Endodermal cell (in vitro differentiated cells): Measurements from ENCODE around the gene SPRED2. TPM values are rescaled to one million over a fixed set of nuclear protein-coding genes. Genes with fewer than 3 reads are reported as not detected.

ENCODE experiments used
- DNase-seq: peaks from one replicate; pipeline ENCODE4 v3.0.0-alpha.2; 2017
- H3K27ac ChIP-seq: 2 replicates; pipeline ENCODE4 v1.5.1; 2013; ENCODE audit warnings: mild to moderate bottlenecking, low read depth, low read length, moderate library complexity
- H3K27me3 ChIP-seq: 2 replicates; pipeline ENCODE4 v1.6.1; 2013; ENCODE audit warnings: mild to moderate bottlenecking, low read length, moderate library complexity; ENCODE audit not compliant: insufficient read depth, control insufficient read depth, poor library complexity, severe bottlenecking
- H3K36me3 ChIP-seq: 2 replicates; pipeline ENCODE4 v1.7.0; 2013; ENCODE audit warnings: mild to moderate bottlenecking, low read length, moderate library complexity; ENCODE audit not compliant: control insufficient read depth, insufficient read depth
- H3K4me1 ChIP-seq: one replicate; pipeline ENCODE4 v1.7.0; 2013; ENCODE audit warnings: low read length; ENCODE audit not compliant: control insufficient read depth, insufficient read depth
- H3K4me3 ChIP-seq: 2 replicates; pipeline ENCODE4 v1.5.1; 2013; ENCODE audit warnings: mild to moderate bottlenecking, low read length, moderate library complexity
- H3K9ac ChIP-seq: 2 replicates; pipeline ENCODE4 v1.6.1; 2013; ENCODE audit warnings: mild to moderate bottlenecking, low read length, moderate library complexity; ENCODE audit not compliant: poor library complexity, severe bottlenecking; ENCODE audit errors: extremely low read depth
- H3K9me3 ChIP-seq: 2 replicates; pipeline ENCODE4 v1.6.1; 2013; ENCODE audit warnings: mild to moderate bottlenecking, low read length, moderate library complexity; ENCODE audit not compliant: control insufficient read depth
- H3K27ac Mint-ChIP-seq: 2 replicates; pipeline ENCODE4 v1.8.0; 2020; ENCODE audit warnings: mixed read lengths
- H3K27me3 Mint-ChIP-seq: 2 replicates; pipeline ENCODE4 v1.8.0; 2021; ENCODE audit warnings: mild to moderate bottlenecking, mixed read lengths; ENCODE audit not compliant: insufficient read depth
- H3K36me3 Mint-ChIP-seq: 2 replicates; pipeline ENCODE4 v1.8.0; 2020; ENCODE audit warnings: low read depth, mixed read lengths
- H3K4me1 Mint-ChIP-seq: 2 replicates; pipeline ENCODE4 v1.8.0; 2020; ENCODE audit warnings: mixed read lengths
- H3K4me3 Mint-ChIP-seq: 2 replicates; pipeline ENCODE4 v1.8.0; 2020; ENCODE audit warnings: mild to moderate bottlenecking, moderate library complexity, mixed read lengths
- H3K9me3 Mint-ChIP-seq: 2 replicates; pipeline ENCODE4 v1.8.0; 2020; ENCODE audit warnings: mild to moderate bottlenecking, mixed read lengths
- WGBS, 2 experiments: methylation state at CpG; one replicate each; pipeline versions ENCODE4 v1.1.5 to v1.1.7; 2013; ENCODE audit warnings: missing lambda C conversion rate in 2 of 2, mixed read lengths in 1 of 2; ENCODE audit not compliant: insufficient coverage in 1 of 2, insufficient read length in 1 of 2; 5-methylcytosine and 5-hydroxymethylcytosine counted together
- total RNA-seq, 2 donors: library from RNA; stranded (reverse); fragmentation: NEBNext Ultra II Directional in 1 of 2; extraction: Animal tissue kit (Norgen Biotek cat#: 25700) in 1 of 2; gene quantifications; 2 replicates in 1 of 2; 3 replicates in 1 of 2; pipeline ENCODE4 v1.2.1, GENCODE V29; 2021
- TF ChIP-seq, protein P1 (sequence below): fragments of 200-600 bp; sonication (generic); conservative IDR thresholded peaks from 2 replicates; pipeline ENCODE4 v1.5.0; 2021; ENCODE audit warnings: antibody characterized with exemption, mild to moderate bottlenecking

Gene SPRED2
- total RNA-seq, 2 donors from 2014 or later, result 60.3 to 70.1 TPM

DNA sequence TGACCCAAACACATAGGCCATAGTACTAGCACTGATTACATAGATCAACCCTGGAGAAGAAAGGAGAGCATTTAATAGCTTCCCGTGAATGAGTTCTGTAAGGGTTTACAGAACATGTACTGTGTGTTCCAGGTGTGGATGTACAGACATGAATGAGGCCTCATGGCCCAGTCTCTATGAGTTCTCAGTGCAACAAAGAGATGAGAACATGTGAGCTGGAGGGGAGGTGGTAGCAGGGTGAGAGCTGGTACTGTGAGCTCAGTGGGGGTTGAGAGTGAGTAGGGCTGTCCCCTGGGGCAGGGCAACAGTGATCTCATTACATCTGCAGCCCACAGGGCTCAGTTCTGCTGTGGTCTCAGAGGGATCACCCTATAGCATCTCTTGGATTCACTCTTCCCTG, 42.6 kb upstream of the SPRED2 start:
- no peaks in the 10 kb centered on the region for H3K36me3 Mint-ChIP-seq
- 91% methylated on average over 1 of the region's 1 CpG; no CpG with 5 or more reads in 1 of the 2 experiments for WGBS, 2 experiments
- H3K4me3 Mint-ChIP-seq, result no peak overlapping the region
- no peaks in the 10 kb centered on the region for H3K9me3 Mint-ChIP-seq
- H3K4me1 Mint-ChIP-seq, result peaks cover 15% of the 10 kb centered on the region
- no peak overlapping the region for H3K27ac Mint-ChIP-seq
- no peak overlapping the region for H3K27ac ChIP-seq
- no peaks in the 10 kb centered on the region for H3K27me3 ChIP-seq
- H3K9ac ChIP-seq, result no peak overlapping the region
- H3K27me3 Mint-ChIP-seq, result peaks cover 8% of the 10 kb centered on the region
- TF ChIP-seq, protein P1, sequence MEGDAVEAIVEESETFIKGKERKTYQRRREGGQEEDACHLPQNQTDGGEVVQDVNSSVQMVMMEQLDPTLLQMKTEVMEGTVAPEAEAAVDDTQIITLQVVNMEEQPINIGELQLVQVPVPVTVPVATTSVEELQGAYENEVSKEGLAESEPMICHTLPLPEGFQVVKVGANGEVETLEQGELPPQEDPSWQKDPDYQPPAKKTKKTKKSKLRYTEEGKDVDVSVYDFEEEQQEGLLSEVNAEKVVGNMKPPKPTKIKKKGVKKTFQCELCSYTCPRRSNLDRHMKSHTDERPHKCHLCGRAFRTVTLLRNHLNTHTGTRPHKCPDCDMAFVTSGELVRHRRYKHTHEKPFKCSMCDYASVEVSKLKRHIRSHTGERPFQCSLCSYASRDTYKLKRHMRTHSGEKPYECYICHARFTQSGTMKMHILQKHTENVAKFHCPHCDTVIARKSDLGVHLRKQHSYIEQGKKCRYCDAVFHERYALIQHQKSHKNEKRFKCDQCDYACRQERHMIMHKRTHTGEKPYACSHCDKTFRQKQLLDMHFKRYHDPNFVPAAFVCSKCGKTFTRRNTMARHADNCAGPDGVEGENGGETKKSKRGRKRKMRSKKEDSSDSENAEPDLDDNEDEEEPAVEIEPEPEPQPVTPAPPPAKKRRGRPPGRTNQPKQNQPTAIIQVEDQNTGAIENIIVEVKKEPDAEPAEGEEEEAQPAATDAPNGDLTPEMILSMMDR, result no peak
- DNase-seq, result no peak
- H3K4me1 ChIP-seq, result no peaks in the 10 kb centered on the region
- H3K9me3 ChIP-seq, result peaks cover 14% of the 10 kb centered on the region
- no peaks in the 10 kb centered on the region for H3K36me3 ChIP-seq
- H3K4me3 ChIP-seq, result peak overlapping the region; percentile 5

DNA sequence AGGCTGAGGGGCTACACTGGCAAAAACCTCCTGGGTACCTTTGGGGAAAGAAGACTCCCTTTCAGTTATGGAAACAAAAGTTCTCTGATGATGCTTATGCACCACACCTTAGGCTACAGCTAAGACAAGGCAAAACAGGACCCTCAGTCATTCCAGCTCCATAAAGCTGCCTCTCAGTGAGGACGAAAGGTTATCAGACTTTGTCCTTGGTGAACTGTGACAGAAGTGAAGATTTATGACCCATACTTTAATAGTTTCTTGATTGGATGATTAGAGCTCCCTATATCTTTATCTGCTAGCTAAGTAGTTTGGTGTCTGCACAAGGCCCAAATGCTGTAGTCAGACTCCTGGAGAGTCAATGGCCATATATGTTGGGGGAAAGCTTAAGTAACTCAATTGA, 40.6 kb upstream of the SPRED2 start:
- no peak for DNase-seq
- Mint-ChIP-seq H3K27me3 (peaks cover 8% of the 10 kb centered on the region), H3K27ac (no peak overlapping the region), H3K9me3 (no peaks in the 10 kb centered on the region), H3K4me3 (no peak overlapping the region), H3K36me3 (no peaks in the 10 kb centered on the region), H3K4me1 (peaks cover 6% of the 10 kb centered on the region)
- WGBS, 2 experiments, result 95% methylated on average over 1 of the region's 1 CpG; no CpG with 5 or more reads in 1 of the 2 experiments
- no peaks in the 10 kb centered on the region for H3K4me1 ChIP-seq
- H3K9me3 ChIP-seq, result peaks cover 14% of the 10 kb centered on the region
- TF ChIP-seq, protein P1, result no peak
- H3K27me3 ChIP-seq, result no peaks in the 10 kb centered on the region
- no peak overlapping the region for H3K9ac ChIP-seq
- no peak overlapping the region for H3K4me3 ChIP-seq
- H3K36me3 ChIP-seq, result no peaks in the 10 kb centered on the region
- H3K27ac ChIP-seq, result no peak overlapping the region

DNA sequence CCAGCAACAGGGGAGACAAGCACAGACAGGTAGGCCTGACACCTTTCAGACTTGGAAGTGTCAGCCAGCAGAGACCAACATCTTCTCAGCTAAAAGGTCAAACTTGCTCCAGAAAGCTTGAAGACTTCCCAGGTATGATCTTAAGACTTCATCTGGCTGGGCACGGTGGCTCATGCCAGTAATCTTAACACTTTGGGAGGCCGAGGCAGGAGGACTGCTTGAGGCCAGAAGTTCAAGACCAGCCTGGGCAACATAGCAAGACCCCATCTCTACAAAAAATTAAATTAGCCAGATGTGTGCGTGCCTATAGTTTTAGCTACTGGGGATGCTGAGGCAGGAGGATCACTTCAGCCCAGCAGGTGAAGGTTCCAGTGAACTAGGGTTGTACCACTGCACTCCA, 39.0 kb upstream of the SPRED2 start:
- Histone ChIP-seq H3K36me3 (no peaks in the 10 kb centered on the region), H3K27me3 (no peaks in the 10 kb centered on the region), H3K9ac (no peak overlapping the region), H3K4me3 (no peak overlapping the region), H3K9me3 (peaks cover 14% of the 10 kb centered on the region), H3K4me1 (no peaks in the 10 kb centered on the region), H3K27ac (no peak overlapping the region)
- no peak for DNase-seq
- 94 to 100% methylated on average over 3 of the region's 3 CpGs for WGBS, 2 experiments
- no peak overlapping the region for H3K4me3 Mint-ChIP-seq
- no peaks in the 10 kb centered on the region for H3K4me1 Mint-ChIP-seq
- TF ChIP-seq, protein P1, result no peak
- no peaks in the 10 kb centered on the region for H3K36me3 Mint-ChIP-seq
- H3K27ac Mint-ChIP-seq, result no peak overlapping the region
- H3K9me3 Mint-ChIP-seq, result no peaks in the 10 kb centered on the region
- H3K27me3 Mint-ChIP-seq, result peaks cover 8% of the 10 kb centered on the region
